Psoas muscle (tissue), 8 donors: ENCODE measurements around the gene PCDHAC2. TPM values are rescaled to one million over a fixed set of nuclear protein-coding genes. Genes with fewer than 3 reads are reported as not detected.

Experiments used
- ATAC-seq, 4 donors: fragments of 200-7000 bp; cut with Tn5 transposase; one replicate each; pipeline ENCODE4 v1.9.1; 2020; ENCODE audit warnings: moderate library complexity in 3 of 4, mild to moderate bottlenecking in 2 of 4
- DNase-seq, 2 donors: peaks; one replicate each; pipeline ENCODE4 v3.0.0-alpha.2; 2020
- H3K27ac ChIP-seq: fragments of 200-600 bp; one replicate; pipeline ENCODE4 v1.8.0; 2022
- H3K27me3 ChIP-seq, 3 donors: fragments of 200-600 bp in 1 of 3; one replicate each; pipeline versions ENCODE4 v1.6.1 to v1.8.0; 2013 to 2022; ENCODE audit warnings: low read length in 2 of 3, mild to moderate bottlenecking in 2 of 3, moderate library complexity in 1 of 3; ENCODE audit not compliant: insufficient read depth in 3 of 3
- H3K36me3 ChIP-seq, 2 donors: fragments of 200-600 bp in 1 of 2; one replicate each; pipeline versions ENCODE4 v1.6.1 to v1.8.0; 2013 to 2022; ENCODE audit warnings: low read depth in 1 of 2, mild to moderate bottlenecking in 1 of 2, moderate library complexity in 1 of 2; ENCODE audit not compliant: insufficient read depth in 1 of 2
- H3K4me1 ChIP-seq: fragments of 200-600 bp; one replicate; pipeline ENCODE4 v1.8.0; 2022
- H3K4me3 ChIP-seq: fragments of 200-600 bp; one replicate; pipeline ENCODE4 v1.8.0; 2022; ENCODE audit warnings: mild to moderate bottlenecking
- H3K9me3 ChIP-seq: fragments of 200-600 bp; one replicate; pipeline ENCODE4 v1.8.0; 2022
- WGBS, 3 donors: extraction: QIAGEN DNeasy Blood & Tissue Kit; methylation state at CpG; one replicate each; pipeline versions ENCODE4 v1.1.6 to v1.1.7; 2013; 5-methylcytosine and 5-hydroxymethylcytosine counted together
- intact Hi-C, 2 donors: fragments of 100-400 bp; cut with DNase I; formaldehyde crosslinking; loops; one replicate each; pipeline versions ENCODE4 v1.11.0 to v1.14.2; 2022
- polyA plus RNA-seq, 3 donors: library from polyadenylated mRNA; stranded (reverse); fragments of 200-250 nt; gene quantifications; one replicate each; pipeline ENCODE4 v1.2.3, GENCODE V29; 2013
- total RNA-seq, 4 donors: library from RNA; stranded (reverse); fragmentation: NEBNext Ultra II Directional in 2 of 4; extraction: Animal tissue kit (Norgen Biotek cat#: 25700) in 2 of 4; gene quantifications; one replicate each; pipeline versions ENCODE4 v1.2.1 to v1.2.4, GENCODE V29; 2021 to 2023
- TF ChIP-seq, protein P1 (sequence below): fragments of 200-600 bp; IDR thresholded peaks from one replicate; pipeline ENCODE4 v1.8.0; 2022; ENCODE audit warnings: antibody characterized with exemption
- donor health status: healthy with polysubstance abuse.
- donor health status: DM: no; HTN: no; CAD: no; lungs with moderate emphysema.
- donor health status: Bipolar disorder and iron deficiency.
- donor health status: healthy.
- donor health status: DM: yes; HTN: yes; CAD: no.
- donor health status: DM: no; HTN: no; CAD: no.
- donor health status: DM: no; HTN: no; CAD: no.
- donor health status: DM: yes; HTN: yes; CAD: no.

PCDHAC2 gene
- total and polyA plus RNA-seq, 7 donors = 0.01 to 0.62 (median 0.12) TPM; not detected in 1

DNA sequence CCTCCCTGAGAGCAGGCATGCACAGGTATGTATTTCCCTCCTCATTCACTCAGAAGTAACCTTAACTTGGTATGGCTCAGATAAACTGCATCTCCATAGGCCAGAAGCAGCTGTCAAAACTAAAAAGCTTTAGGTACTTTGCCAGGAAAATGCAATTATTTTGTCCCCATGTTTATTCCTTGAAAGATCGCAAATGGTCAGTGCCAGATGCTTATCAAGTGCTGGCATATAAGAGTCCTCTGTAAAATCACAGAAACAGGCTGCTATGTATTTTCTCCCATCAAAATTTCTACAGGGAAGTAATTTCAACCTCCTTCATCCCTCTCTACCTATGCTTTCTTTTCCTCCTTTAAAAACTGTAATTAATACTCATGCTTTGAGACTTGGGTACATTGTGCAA lies 12.7 kb downstream of the PCDHAC2 start:
- Histone ChIP-seq H3K9me3 (no peaks in the 10 kb centered on the region), H3K4me1 (no peaks in the 10 kb centered on the region), H3K27ac (no peak overlapping the region), H3K27me3 (peaks cover 0 to 4% (median 0%) of the 10 kb centered on the region in 3 donors), H3K36me3 (no peaks in the 10 kb centered on the region), H3K4me3 (no peak overlapping the region)
- DNase-seq (no peak), ATAC-seq (no peak)
- intact Hi-C loops = no loop called here
- TF ChIP-seq, protein P1, sequence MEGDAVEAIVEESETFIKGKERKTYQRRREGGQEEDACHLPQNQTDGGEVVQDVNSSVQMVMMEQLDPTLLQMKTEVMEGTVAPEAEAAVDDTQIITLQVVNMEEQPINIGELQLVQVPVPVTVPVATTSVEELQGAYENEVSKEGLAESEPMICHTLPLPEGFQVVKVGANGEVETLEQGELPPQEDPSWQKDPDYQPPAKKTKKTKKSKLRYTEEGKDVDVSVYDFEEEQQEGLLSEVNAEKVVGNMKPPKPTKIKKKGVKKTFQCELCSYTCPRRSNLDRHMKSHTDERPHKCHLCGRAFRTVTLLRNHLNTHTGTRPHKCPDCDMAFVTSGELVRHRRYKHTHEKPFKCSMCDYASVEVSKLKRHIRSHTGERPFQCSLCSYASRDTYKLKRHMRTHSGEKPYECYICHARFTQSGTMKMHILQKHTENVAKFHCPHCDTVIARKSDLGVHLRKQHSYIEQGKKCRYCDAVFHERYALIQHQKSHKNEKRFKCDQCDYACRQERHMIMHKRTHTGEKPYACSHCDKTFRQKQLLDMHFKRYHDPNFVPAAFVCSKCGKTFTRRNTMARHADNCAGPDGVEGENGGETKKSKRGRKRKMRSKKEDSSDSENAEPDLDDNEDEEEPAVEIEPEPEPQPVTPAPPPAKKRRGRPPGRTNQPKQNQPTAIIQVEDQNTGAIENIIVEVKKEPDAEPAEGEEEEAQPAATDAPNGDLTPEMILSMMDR = no peak
- WGBS, 3 donors = 96 to 97% (median 96%) methylated on average over 1 of the region's 1 CpG

DNA sequence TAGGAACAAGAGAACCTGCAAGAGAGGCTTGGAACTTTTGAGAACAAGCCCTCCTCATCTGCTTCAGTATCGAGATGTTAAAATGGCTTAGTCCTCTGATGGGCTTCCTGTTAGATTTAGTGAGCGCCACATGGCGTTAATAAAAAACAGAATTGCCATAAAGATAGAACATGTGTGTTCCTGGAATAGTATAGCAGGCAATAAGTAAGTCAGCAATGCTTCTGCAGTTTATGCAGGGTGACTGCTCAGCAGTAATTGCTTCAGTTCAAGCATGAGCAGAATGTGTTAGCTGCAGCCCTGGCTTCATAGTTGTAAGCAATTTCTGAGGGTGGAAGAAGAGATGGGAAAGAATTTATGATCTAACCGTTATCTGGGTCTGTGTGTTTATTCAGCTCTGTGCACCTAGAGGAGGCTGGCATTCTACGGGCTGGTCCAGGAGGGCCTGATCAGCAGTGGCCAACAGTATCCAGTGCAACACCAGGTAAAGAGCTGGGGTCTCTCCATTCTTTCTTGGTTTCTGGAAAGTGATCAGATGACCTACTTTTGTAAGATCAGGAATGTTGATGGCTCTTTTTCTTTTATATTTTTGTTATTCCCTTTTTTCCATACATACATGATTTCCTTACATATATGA lies 15.9 kb downstream of the PCDHAC2 start:
- Histone ChIP-seq H3K9me3 (no peaks in the 10 kb centered on the region), H3K36me3 (no peaks in the 10 kb centered on the region), H3K4me1 (no peaks in the 10 kb centered on the region), H3K27me3 (no peaks in the 10 kb centered on the region), H3K27ac (no peak overlapping the region), H3K4me3 (no peak overlapping the region)
- DNase-seq (no peak), ATAC-seq (no peak)
- TF ChIP-seq, protein P1 = no peak
- intact Hi-C loops = no loop called here
- WGBS, 3 donors = 83 to 90% (median 87%) methylated on average over 5 of the region's 5 CpGs

DNA sequence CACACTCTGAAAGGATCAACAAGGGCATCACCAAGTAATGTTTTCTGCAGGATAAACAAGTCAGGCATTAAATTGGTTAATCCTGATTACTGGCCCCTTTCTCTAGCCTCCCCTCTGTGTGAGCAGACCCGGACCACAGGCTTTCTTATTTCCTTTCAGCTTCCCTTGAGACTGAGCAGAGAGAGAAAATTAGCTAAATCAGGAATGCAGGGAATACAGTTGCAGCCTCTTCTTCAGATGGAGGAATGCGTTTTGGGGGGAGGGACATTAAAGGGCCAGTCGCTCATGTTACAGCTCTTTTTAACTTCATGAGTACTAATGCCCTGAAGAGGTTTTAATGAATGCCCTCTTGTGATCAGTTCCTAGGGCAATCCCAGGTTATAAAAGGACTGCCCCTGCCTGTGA lies 19.8 kb downstream of the PCDHAC2 start:
- 5 to 9% (median 8%) methylated on average over 3 of the region's 3 CpGs for WGBS, 3 donors
- H3K9me3 ChIP-seq = no peaks in the 10 kb centered on the region
- no peak overlapping the region for H3K4me3 ChIP-seq
- no peaks in the 10 kb centered on the region for H3K4me1 ChIP-seq
- TF ChIP-seq, protein P1 = no peak
- no peaks in the 10 kb centered on the region for H3K36me3 ChIP-seq
- H3K27me3 ChIP-seq = no peaks in the 10 kb centered on the region
- DNase-seq (no peak), ATAC-seq (no peak)
- intact Hi-C loops = no loop called here
- no peak overlapping the region for H3K27ac ChIP-seq

DNA sequence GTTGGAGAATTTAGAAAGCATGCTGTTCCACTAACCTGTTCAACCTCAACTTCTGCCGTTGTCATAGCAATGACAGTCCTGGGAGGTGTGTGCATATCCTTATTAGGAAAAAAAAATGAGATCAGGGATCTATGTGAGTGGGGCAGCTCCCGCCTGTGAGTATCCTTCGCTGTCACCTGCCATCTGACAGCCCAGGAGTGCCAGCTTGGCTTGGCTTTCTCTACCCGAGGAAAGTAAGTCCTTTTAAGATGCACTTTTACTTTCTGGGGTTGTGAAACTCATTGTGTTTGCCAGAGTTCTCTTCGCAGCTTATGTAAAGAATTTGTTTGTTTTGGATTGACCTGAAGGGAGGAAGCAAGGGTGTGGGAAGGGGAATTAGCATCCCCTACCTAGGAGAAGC lies 21.8 kb downstream of the PCDHAC2 start:
- intact Hi-C loops = no loop called here
- Histone ChIP-seq H3K27me3 (no peaks in the 10 kb centered on the region), H3K4me3 (no peak overlapping the region), H3K9me3 (no peaks in the 10 kb centered on the region), H3K27ac (no peak overlapping the region), H3K4me1 (no peaks in the 10 kb centered on the region), H3K36me3 (no peaks in the 10 kb centered on the region)
- 52 to 64% (median 62%) methylated on average over 5 of the region's 5 CpGs for WGBS, 3 donors
- TF ChIP-seq, protein P1 = no peak
- ATAC-seq (no peak), DNase-seq (no peak)

DNA sequence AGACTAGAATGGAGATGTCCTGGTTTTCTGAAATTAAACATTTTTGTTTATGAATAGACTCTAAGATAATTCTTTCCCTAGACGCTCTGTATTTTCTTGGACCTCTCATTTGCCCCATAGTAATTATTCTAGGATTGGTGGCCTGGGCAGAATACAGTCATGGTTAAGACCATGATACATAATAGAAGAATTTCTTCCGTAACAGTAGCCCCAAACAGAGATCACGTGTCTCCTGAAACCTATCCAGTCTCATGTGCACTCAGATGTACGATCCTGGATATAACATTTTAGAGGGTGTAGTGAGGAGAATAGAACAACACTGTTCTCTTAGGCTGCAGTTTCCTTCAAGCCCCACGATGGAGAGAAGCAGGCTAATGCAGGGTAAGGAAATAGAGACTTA lies 22.3 kb downstream of the PCDHAC2 start:
- DNase-seq (no peak), ATAC-seq (no peak)
- Histone ChIP-seq H3K9me3 (no peaks in the 10 kb centered on the region), H3K27me3 (no peaks in the 10 kb centered on the region), H3K36me3 (no peaks in the 10 kb centered on the region), H3K27ac (no peak overlapping the region), H3K4me1 (no peaks in the 10 kb centered on the region), H3K4me3 (no peak overlapping the region)
- TF ChIP-seq, protein P1 = no peak
- 57 to 70% (median 61%) methylated on average over 5 of the region's 5 CpGs for WGBS, 3 donors
- intact Hi-C loops = no loop called here
